Erythroblast (primary cell): ENCODE measurements around the gene CMTM2.

Experiments
- GATA1 ChIP-seq: IDR thresholded peaks from 2 replicates; pipeline ENCODE4 v1.6.1; 2011; ENCODE audit warnings: low read depth, mild to moderate bottlenecking, control low read depth, low read length, moderate library complexity
- POLR2A ChIP-seq: IDR thresholded peaks from 2 replicates; pipeline ENCODE4 v1.6.1; 2011; ENCODE audit warnings: mild to moderate bottlenecking, low read length

DNA sequence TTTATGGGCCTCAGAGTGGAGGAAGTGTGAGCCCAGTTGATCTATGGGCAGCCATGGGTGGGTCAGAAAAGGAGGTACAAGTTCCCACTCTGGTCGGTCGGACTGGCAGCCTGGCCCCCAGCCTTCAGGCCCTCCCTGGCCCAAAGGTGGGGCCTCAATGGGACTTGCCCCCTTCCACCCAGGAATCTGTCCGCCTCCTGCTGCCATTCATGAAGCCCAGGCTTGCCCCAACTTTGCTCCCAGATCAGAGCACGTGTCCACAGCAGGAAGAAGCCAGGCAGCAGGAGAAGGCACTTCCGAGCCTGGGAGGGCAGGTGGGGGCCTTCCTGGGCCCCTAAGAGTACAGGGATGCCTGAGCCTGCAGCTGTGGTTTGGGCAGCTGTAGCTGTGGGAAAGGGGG lies 22.2 kb downstream of the CMTM2 start:
- TF ChIP-seq POLR2A: no peak
- no peak for TF ChIP-seq GATA1
